Measurements from ENCODE around the gene GPC6.

The GPC6 gene

DNA sequence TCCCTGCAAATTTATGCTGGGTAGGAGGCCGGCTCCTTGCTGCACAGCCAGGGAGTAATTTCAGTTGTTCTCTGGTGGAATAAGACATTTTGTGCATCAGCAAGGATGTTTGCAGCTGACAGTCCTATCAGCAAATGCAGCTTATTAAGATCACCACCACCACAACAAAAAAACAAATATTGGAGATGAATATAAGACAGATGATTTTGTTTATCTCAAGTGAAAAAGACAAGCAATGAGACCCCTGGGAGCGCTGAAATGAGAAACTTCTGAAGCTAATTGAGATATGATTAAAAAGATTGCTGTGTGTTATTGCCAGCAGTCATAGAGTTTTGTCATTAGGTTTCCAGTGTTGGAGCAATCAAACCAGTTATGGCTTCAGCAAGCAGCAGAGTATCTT, 505.6 kb downstream of the GPC6 start:
- H3K4me3 ChIP-seq (replicated peaks; ENCODE audit: low read depth, low read length): no peak overlapping the region
- DNase-seq (ENCODE audit: extremely low read depth, low read depth): no peak
- TF ChIP-seq, protein P1, sequence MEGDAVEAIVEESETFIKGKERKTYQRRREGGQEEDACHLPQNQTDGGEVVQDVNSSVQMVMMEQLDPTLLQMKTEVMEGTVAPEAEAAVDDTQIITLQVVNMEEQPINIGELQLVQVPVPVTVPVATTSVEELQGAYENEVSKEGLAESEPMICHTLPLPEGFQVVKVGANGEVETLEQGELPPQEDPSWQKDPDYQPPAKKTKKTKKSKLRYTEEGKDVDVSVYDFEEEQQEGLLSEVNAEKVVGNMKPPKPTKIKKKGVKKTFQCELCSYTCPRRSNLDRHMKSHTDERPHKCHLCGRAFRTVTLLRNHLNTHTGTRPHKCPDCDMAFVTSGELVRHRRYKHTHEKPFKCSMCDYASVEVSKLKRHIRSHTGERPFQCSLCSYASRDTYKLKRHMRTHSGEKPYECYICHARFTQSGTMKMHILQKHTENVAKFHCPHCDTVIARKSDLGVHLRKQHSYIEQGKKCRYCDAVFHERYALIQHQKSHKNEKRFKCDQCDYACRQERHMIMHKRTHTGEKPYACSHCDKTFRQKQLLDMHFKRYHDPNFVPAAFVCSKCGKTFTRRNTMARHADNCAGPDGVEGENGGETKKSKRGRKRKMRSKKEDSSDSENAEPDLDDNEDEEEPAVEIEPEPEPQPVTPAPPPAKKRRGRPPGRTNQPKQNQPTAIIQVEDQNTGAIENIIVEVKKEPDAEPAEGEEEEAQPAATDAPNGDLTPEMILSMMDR (IDR thresholded peaks at IDR 0.05; ENCODE audit: low read depth, low read length, missing control alignments): no peak

DNA sequence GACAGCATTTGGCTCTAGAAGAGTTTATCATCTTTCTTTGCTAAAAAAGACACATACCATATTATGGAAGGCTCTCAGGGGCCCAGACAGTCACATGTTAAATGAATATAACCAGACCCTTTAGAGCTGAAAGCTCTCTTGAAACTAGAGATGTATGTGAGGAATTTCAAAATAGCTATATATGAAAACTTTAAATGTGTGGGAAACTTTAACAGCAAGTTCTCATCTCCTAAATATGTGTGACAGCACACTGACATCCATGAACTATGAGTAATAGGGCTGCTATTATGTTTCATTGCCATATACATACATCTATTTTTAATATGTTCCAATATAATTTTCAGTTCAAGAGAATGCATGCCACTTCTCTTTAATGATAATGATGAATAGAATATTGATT, 509.5 kb downstream of the GPC6 start:
- TF ChIP-seq, protein P1 (IDR thresholded peaks at IDR 0.05; ENCODE audit: low read depth, low read length, missing control alignments): no peak
- no peak for DNase-seq (ENCODE audit: extremely low read depth, low read depth)
- no peak overlapping the region for H3K4me3 ChIP-seq (replicated peaks; ENCODE audit: low read depth, low read length)

- TF ChIP-seq, protein P1 (IDR thresholded peaks at IDR 0.05; ENCODE audit: low read depth, low read length, missing control alignments): no peak
- DNase-seq (ENCODE audit: extremely low read depth, low read depth): no peak
- H3K4me3 ChIP-seq (replicated peaks; ENCODE audit: low read depth, low read length): no peak overlapping the region
Measured at GRCh38 chr13:93736909-93737308, 510.3 kb downstream of the GPC6 start.

GRCh38 chr13:93740334-93740733, 513.7 kb downstream of the GPC6 start:
- no peak for DNase-seq (ENCODE audit: extremely low read depth, low read depth)
- H3K4me3 ChIP-seq (replicated peaks; ENCODE audit: low read depth, low read length): no peak overlapping the region
- TF ChIP-seq, protein P1 (IDR thresholded peaks at IDR 0.05; ENCODE audit: low read depth, low read length, missing control alignments): no peak

GRCh38 chr13:93744033-93744432, 517.4 kb downstream of the GPC6 start:
- no peak overlapping the region for H3K4me3 ChIP-seq (replicated peaks; ENCODE audit: low read depth, low read length)
- TF ChIP-seq, protein P1 (IDR thresholded peaks at IDR 0.05; ENCODE audit: low read depth, low read length, missing control alignments): no peak
- DNase-seq (ENCODE audit: extremely low read depth, low read depth): no peak

GRCh38 chr13:93744886-93745285, 518.3 kb downstream of the GPC6 start:
- TF ChIP-seq, protein P1 (IDR thresholded peaks at IDR 0.05; ENCODE audit: low read depth, low read length, missing control alignments): no peak
- no peak overlapping the region for H3K4me3 ChIP-seq (replicated peaks; ENCODE audit: low read depth, low read length)
- DNase-seq (ENCODE audit: extremely low read depth, low read depth): no peak

GRCh38 chr13:93745884-93746283, 519.3 kb downstream of the GPC6 start:
- H3K4me3 ChIP-seq (replicated peaks; ENCODE audit: low read depth, low read length): no peak overlapping the region
- TF ChIP-seq, protein P1 (IDR thresholded peaks at IDR 0.05; ENCODE audit: low read depth, low read length, missing control alignments): no peak
- DNase-seq (ENCODE audit: extremely low read depth, low read depth): no peak
